Activated CD8-positive, alpha-beta T cell treated with anti-CD3 and anti-CD28 coated beads for 36 hours (primary cell): ENCODE results near the gene RECK. TPM values are rescaled to one million over a fixed set of nuclear protein-coding genes. Genes with fewer than 3 reads are reported as not detected.
"Not testable (repeated sequence)": the region's sequence is repeated elsewhere in the genome, so short reads cannot be mapped to it uniquely, and the experiment has no call there.

Experiments
- ATAC-seq: fragments of 200-7000 bp; cut with Tn5 transposase; one replicate; pipeline ENCODE4 v1.10.0; 2021; ENCODE audit warnings: mild to moderate bottlenecking, moderate library complexity
- CTCF ChIA-PET: fragments of 350-600 bp; sonication (Branson Sonifier 250); formaldehyde crosslinking; loops from one replicate; lab custom pipeline; 2021; ENCODE audit warnings: antibody characterized with exemption; lab: Charles Lee
- POLR2A ChIA-PET: fragments of 350-600 bp; sonication (Branson Sonifier 250); formaldehyde crosslinking; loops from one replicate; lab custom pipeline; 2021; ENCODE audit warnings: antibody characterized with exemption; lab: Charles Lee
- DNase-seq: peaks from one replicate; pipeline ENCODE4 v3.0.0-alpha.2; 2020
- H3K27ac Mint-ChIP-seq: one replicate; pipeline ENCODE4 v1.8.0; 2021; ENCODE audit warnings: mild to moderate bottlenecking, mixed read lengths
- H3K27me3 Mint-ChIP-seq: one replicate; pipeline ENCODE4 v1.8.0; 2021; ENCODE audit warnings: mixed read lengths
- H3K36me3 Mint-ChIP-seq: one replicate; pipeline ENCODE4 v1.8.0; 2021; ENCODE audit warnings: low read depth, mixed read lengths
- H3K4me1 Mint-ChIP-seq: one replicate; pipeline ENCODE4 v1.8.0; 2021; ENCODE audit warnings: low read depth, mixed read lengths
- H3K4me3 Mint-ChIP-seq: one replicate; pipeline ENCODE4 v1.8.0; 2021; ENCODE audit warnings: mild to moderate bottlenecking, moderate library complexity, mixed read lengths
- H3K9me3 Mint-ChIP-seq: one replicate; pipeline ENCODE4 v1.8.0; 2021; ENCODE audit warnings: mixed read lengths
- CTCF ChIP-seq: fragments of 200-600 bp; IDR thresholded peaks from one replicate; pipeline ENCODE4 v1.8.0; 2022; ENCODE audit warnings: antibody characterized with exemption, mild to moderate bottlenecking
- intact Hi-C: fragments of 100-400 bp; cut with micrococcal nuclease; formaldehyde crosslinking; loops from one replicate; pipeline ENCODE4 v1.10.0; 2022
- total RNA-seq, 2 experiments: library from RNA; stranded (reverse); gene quantifications; one replicate each; pipeline ENCODE4 v1.2.3, GENCODE V29; 2021

RECK gene
- total RNA-seq, 2 experiments from 2014 or later, result 5.3 to 6.5 TPM

- no peak for ATAC-seq
- no peaks in the 10 kb centered on the region for H3K4me1 Mint-ChIP-seq
- H3K9me3 Mint-ChIP-seq, result no peaks in the 10 kb centered on the region
- no peak for DNase-seq
- ChIA-PET POLR2A (no interaction called here), CTCF (interaction anchor here (0.7 to 2.2 kb wide), 7 partner anchors 12 to 113 kb away, joined by 3 to 10 read pairs (median 5); no protein-coding TSS in a partner anchor)
- no peak for TF ChIP-seq CTCF
- H3K4me3 Mint-ChIP-seq, result no peak overlapping the region
- intact Hi-C loops, result no loop called here
- no peak overlapping the region for H3K27ac Mint-ChIP-seq
- H3K36me3 Mint-ChIP-seq, result no peaks in the 10 kb centered on the region
- H3K27me3 Mint-ChIP-seq, result peaks cover 11% of the 10 kb centered on the region
Observed at GRCh38 chr9:35994959-35995358, 41.8 kb upstream of the RECK start.

GRCh38 chr9:35996358-35996970, 40.2 kb upstream of the RECK start:
- POLR2A ChIA-PET, result interaction anchor here (0.6 kb wide), 1 partner anchor 126 kb away, joined by 4 read pairs; no protein-coding TSS in a partner anchor

GRCh38 chr9:35997016-35997415, 39.7 kb upstream of the RECK start:
- CTCF ChIA-PET, result interaction anchor here (1.5 kb wide), 1 partner anchor 11 kb away, joined by 5 read pairs; no protein-coding TSS in a partner anchor
- peaks cover 16% of the 10 kb centered on the region for H3K27me3 Mint-ChIP-seq
- H3K4me1 Mint-ChIP-seq, H3K36me3 Mint-ChIP-seq, POLR2A ChIA-PET, H3K27ac Mint-ChIP-seq, ATAC-seq, H3K4me3 Mint-ChIP-seq, intact Hi-C loops, H3K9me3 Mint-ChIP-seq, DNase-seq: not testable (repeated sequence)

More at GRCh38 chr9:35996358-35996970, 40.2 kb upstream of the RECK start:
- DNase-seq (no peak), ATAC-seq (no peak)
- intact Hi-C loops, result no loop called here
- Mint-ChIP-seq H3K27me3 (peaks cover 19% of the 10 kb centered on the region), H3K4me1 (no peaks in the 10 kb centered on the region), H3K27ac (no peak overlapping the region), H3K9me3 (no peaks in the 10 kb centered on the region), H3K36me3 (no peaks in the 10 kb centered on the region), H3K4me3 (no peak overlapping the region)
- TF ChIP-seq CTCF, result no peak
- CTCF ChIA-PET, result interaction anchor here (1.5 kb wide), 1 partner anchor 12 kb away, joined by 5 read pairs; no protein-coding TSS in a partner anchor

- TF ChIP-seq CTCF, result no peak
- Mint-ChIP-seq H3K36me3 (no peaks in the 10 kb centered on the region), H3K4me1 (no peaks in the 10 kb centered on the region), H3K9me3 (no peaks in the 10 kb centered on the region), H3K27ac (no peak overlapping the region), H3K27me3 (peaks cover 18% of the 10 kb centered on the region), H3K4me3 (no peak overlapping the region)
- intact Hi-C loops, result no loop called here
- DNase-seq (no peak), ATAC-seq (no peak)
- ChIA-PET POLR2A (no interaction called here), CTCF (no interaction called here)
Observed at GRCh38 chr9:35998333-35998732, 38.4 kb upstream of the RECK start.

GRCh38 chr9:36005891-36006290, 30.8 kb upstream of the RECK start:
- ATAC-seq (no peak), DNase-seq (no peak)
- H3K36me3 Mint-ChIP-seq, result no peaks in the 10 kb centered on the region
- intact Hi-C loops, result no loop called here
- H3K9me3 Mint-ChIP-seq, result peaks cover 11% of the 10 kb centered on the region
- TF ChIP-seq CTCF, result no peak
- peaks cover 31% of the 10 kb centered on the region for H3K27me3 Mint-ChIP-seq
- CTCF ChIA-PET, result interaction anchor here (1.0 to 7.5 kb wide), 3 partner anchors 16 to 97 kb away, joined by 3 to 136 read pairs (median 25); no protein-coding TSS in a partner anchor
- H3K4me3 Mint-ChIP-seq, result no peak overlapping the region
- POLR2A ChIA-PET, result no interaction called here
- no peak overlapping the region for H3K27ac Mint-ChIP-seq
- H3K4me1 Mint-ChIP-seq, result peaks cover 13% of the 10 kb centered on the region
